Erythroblast (primary cell): Measurements from ENCODE around the gene JAZF1.

ENCODE experiments used
- GATA1 ChIP-seq: IDR thresholded peaks from 2 replicates; pipeline ENCODE4 v1.6.1; 2011; ENCODE audit warnings: low read depth, mild to moderate bottlenecking, control low read depth, low read length, moderate library complexity
- POLR2A ChIP-seq: IDR thresholded peaks from 2 replicates; pipeline ENCODE4 v1.6.1; 2011; ENCODE audit warnings: mild to moderate bottlenecking, low read length

- TF ChIP-seq POLR2A (no peak), GATA1 (no peak)
Observed at GRCh38 chr7:27972276-27972675, 208.3 kb downstream of the JAZF1 start.
